ENCODE data around the gene LYPD6. TPM values are rescaled to one million over a fixed set of nuclear protein-coding genes. Genes with fewer than 3 reads are reported as not detected.

Gene LYPD6
- total and polyA plus RNA-seq, 2 experiments from 2014 or later: 4.9 to 12.4 TPM

DNA sequence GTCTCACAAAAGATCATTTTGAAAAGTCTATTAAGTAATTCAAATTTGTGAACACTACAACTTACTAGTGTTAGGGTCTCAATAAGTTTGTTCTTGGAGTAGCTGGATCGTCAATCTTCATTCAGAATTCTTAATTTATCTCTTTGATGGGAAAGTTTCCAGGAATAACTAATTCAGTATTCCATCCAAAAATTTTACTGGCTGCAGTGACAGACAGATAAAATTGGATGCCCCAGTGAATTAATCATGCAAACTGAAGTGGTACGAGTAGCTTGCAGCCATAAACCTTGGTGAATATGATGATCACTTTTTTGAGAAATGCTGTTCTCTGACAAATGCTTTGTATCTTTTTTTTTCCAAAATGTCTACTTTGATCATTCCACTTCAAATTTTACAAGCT is 112.8 kb downstream of the LYPD6 start (continued):
- TF ChIP-seq, protein P1, sequence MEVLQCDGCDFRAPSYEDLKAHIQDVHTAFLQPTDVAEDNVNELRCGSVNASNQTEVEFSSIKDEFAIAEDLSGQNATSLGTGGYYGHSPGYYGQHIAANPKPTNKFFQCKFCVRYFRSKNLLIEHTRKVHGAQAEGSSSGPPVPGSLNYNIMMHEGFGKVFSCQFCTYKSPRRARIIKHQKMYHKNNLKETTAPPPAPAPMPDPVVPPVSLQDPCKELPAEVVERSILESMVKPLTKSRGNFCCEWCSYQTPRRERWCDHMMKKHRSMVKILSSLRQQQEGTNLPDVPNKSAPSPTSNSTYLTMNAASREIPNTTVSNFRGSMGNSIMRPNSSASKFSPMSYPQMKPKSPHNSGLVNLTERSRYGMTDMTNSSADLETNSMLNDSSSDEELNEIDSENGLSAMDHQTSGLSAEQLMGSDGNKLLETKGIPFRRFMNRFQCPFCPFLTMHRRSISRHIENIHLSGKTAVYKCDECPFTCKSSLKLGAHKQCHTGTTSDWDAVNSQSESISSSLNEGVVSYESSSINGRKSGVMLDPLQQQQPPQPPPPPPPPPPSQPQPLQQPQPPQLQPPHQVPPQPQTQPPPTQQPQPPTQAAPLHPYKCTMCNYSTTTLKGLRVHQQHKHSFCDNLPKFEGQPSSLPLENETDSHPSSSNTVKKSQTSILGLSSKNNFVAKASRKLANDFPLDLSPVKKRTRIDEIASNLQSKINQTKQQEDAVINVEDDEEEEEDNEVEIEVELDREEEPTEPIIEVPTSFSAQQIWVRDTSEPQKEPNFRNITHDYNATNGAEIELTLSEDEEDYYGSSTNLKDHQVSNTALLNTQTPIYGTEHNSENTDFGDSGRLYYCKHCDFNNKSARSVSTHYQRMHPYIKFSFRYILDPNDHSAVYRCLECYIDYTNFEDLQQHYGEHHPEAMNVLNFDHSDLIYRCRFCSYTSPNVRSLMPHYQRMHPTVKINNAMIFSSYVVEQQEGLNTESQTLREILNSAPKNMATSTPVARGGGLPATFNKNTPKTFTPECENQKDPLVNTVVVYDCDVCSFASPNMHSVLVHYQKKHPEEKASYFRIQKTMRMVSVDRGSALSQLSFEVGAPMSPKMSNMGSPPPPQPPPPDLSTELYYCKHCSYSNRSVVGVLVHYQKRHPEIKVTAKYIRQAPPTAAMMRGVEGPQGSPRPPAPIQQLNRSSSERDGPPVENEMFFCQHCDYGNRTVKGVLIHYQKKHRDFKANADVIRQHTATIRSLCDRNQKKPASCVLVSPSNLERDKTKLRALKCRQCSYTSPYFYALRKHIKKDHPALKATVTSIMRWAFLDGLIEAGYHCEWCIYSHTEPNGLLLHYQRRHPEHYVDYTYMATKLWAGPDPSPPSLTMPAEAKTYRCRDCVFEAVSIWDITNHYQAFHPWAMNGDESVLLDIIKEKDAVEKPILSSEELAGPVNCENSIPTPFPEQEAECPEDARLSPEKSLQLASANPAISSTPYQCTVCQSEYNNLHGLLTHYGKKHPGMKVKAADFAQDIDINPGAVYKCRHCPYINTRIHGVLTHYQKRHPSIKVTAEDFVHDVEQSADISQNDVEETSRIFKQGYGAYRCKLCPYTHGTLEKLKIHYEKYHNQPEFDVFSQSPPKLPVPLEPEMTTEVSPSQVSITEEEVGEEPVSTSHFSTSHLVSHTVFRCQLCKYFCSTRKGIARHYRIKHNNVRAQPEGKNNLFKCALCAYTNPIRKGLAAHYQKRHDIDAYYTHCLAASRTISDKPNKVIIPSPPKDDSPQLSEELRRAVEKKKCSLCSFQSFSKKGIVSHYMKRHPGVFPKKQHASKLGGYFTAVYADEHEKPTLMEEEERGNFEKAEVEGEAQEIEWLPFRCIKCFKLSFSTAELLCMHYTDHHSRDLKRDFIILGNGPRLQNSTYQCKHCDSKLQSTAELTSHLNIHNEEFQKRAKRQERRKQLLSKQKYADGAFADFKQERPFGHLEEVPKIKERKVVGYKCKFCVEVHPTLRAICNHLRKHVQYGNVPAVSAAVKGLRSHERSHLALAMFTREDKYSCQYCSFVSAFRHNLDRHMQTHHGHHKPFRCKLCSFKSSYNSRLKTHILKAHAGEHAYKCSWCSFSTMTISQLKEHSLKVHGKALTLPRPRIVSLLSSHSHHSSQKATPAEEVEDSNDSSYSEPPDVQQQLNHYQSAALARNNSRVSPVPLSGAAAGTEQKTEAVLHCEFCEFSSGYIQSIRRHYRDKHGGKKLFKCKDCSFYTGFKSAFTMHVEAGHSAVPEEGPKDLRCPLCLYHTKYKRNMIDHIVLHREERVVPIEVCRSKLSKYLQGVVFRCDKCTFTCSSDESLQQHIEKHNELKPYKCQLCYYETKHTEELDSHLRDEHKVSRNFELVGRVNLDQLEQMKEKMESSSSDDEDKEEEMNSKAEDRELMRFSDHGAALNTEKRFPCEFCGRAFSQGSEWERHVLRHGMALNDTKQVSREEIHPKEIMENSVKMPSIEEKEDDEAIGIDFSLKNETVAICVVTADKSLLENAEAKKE (CRISPR knock-in tag; IDR thresholded peaks at IDR 0.05): no peak
- TF ChIP-seq NANOG (IDR thresholded peaks at IDR 0.05; ENCODE audit: borderline replicate concordance): no peak

DNA sequence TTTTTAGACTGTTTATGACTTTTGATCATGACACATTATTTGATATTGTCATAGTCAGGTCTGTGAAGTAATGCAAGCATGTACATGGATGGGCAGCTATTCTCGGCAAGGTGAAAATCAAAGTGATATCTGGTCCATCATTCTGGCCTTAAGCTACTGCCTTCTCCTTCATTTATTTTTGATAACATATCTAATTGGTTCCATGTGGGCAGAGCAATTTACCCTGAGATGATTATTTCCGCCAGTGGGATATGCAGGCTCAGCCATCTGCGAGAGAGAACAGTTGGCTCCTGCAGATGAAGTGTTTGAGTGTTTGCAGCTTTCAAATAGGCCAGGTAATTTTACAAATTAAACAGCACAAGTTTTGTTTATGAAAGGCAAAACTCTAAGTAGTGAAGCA is 116.4 kb downstream of the LYPD6 start:
- peaks cover under 1% of the 10 kb centered on the region; the same call in 1 of the 3 replicates for H3K36me3 Mint-ChIP-seq (ENCODE audit: low read depth)
- Histone ChIP-seq H3K4me1 (ENCODE audit: insufficient read depth) (0 out of 2 replicates have a peak, but pooled peaks cover 10% of the 10 kb centered on the region), H3K27ac (ENCODE audit: low read depth) (no peak overlapping the region), H3K4me3 (no peak overlapping the region), H3K4me2 (no peak overlapping the region), H3K79me2 (replicated peaks; ENCODE audit: insufficient read depth) (no peaks in the 10 kb centered on the region), H4K20me1 (replicated peaks; ENCODE audit: insufficient read depth) (peaks cover 9% of the 10 kb centered on the region; the same call in 1 of the 2 replicates), H3K27me3 (ENCODE audit: insufficient read depth) (peaks cover 25% of the 10 kb centered on the region), H3K36me3 (ENCODE audit: insufficient read depth) (no peaks in the 10 kb centered on the region), H3K9me2 (ENCODE audit: insufficient read depth) (no peaks in the 10 kb centered on the region), H2AFZ (no peak overlapping the region), H3F3A (replicated peaks; ENCODE audit: low read depth) (no peaks in the 10 kb centered on the region)
- no peak overlapping the region for H3K27ac Mint-ChIP-seq
- DNase-seq (ENCODE audit: low spot score): no peak
- no peak overlapping the region for H3K4me3 Mint-ChIP-seq
- no peak for ATAC-seq
- H3K27me3 Mint-ChIP-seq (ENCODE audit: insufficient read depth, low read depth, poor library complexity): peaks cover 21% of the 10 kb centered on the region
- TF ChIP-seq POLR2AphosphoS5 (IDR thresholded peaks at IDR 0.05; ENCODE audit: low read depth): no peak
- H3K4me1 Mint-ChIP-seq: peaks cover 17% of the 10 kb centered on the region
- H3K9me3 Mint-ChIP-seq: no peaks in the 10 kb centered on the region; the same call in 2 of the 3 replicates

DNA sequence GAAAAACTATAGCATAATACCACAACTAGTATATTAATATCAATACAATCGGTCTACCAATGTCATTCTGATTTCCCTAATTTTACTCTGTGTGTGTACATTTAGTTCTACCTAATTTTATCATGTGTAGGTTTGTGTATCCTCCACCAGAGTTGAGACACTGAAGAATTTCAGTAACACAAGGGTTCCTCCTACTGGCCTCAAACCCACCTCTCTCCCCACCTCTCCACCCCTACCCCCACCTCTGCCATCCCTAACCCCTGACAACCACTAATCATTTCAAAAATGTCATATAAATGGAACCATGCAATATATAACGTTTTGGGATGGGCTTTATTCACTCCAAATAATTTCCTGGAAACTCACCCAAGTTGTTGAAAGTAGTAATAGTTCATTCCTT is 117.9 kb downstream of the LYPD6 start:
- Mint-ChIP-seq H3K36me3 (ENCODE audit: low read depth) (peaks cover 3% of the 10 kb centered on the region; the same call in 2 of the 3 replicates), H3K4me3 (no peak overlapping the region), H3K9me3 (no peaks in the 10 kb centered on the region; the same call in 2 of the 3 replicates), H3K4me1 (peaks cover 20% of the 10 kb centered on the region), H3K27ac (no peak overlapping the region), H3K27me3 (ENCODE audit: insufficient read depth, low read depth, poor library complexity) (peaks cover 27% of the 10 kb centered on the region)
- no peak overlapping the region for H3K27ac ChIP-seq (ENCODE audit: low read depth)
- H3K79me2 ChIP-seq (replicated peaks; ENCODE audit: insufficient read depth): no peaks in the 10 kb centered on the region
- H3K4me2 ChIP-seq: no peak overlapping the region
- 0 out of 2 replicates have a peak, but pooled peaks cover 11% of the 10 kb centered on the region for H3K4me1 ChIP-seq (ENCODE audit: insufficient read depth)
- peaks cover 12% of the 10 kb centered on the region; the same call in 1 of the 2 replicates for H4K20me1 ChIP-seq (replicated peaks; ENCODE audit: insufficient read depth)
- H3K4me3 ChIP-seq: no peak overlapping the region
- no peak overlapping the region for H2AFZ ChIP-seq
- no peaks in the 10 kb centered on the region for H3F3A ChIP-seq (replicated peaks; ENCODE audit: low read depth)
- no peaks in the 10 kb centered on the region for H3K36me3 ChIP-seq (ENCODE audit: insufficient read depth)
- H3K9me2 ChIP-seq (ENCODE audit: insufficient read depth): no peaks in the 10 kb centered on the region
- TF ChIP-seq STAT1 (IDR thresholded peaks at IDR 0.05; ENCODE audit: unreplicated experiment): no peak
- TF ChIP-seq CTCF (conservative IDR thresholded peaks at IDR 0.05; ENCODE audit: low read depth in 2 of 2): peak; percentile 18 to 47; a peak in 3 of 4 replicates
- DNase-seq (ENCODE audit: low spot score) (no peak), ATAC-seq (peak; percentile 41; the same call in 2 of the 3 replicates)
- peaks cover 30% of the 10 kb centered on the region for H3K27me3 ChIP-seq (ENCODE audit: insufficient read depth)

All from GM23338 (cell line).